ENCODE measurements around the gene SH3GL2.

Gene SH3GL2

DNA sequence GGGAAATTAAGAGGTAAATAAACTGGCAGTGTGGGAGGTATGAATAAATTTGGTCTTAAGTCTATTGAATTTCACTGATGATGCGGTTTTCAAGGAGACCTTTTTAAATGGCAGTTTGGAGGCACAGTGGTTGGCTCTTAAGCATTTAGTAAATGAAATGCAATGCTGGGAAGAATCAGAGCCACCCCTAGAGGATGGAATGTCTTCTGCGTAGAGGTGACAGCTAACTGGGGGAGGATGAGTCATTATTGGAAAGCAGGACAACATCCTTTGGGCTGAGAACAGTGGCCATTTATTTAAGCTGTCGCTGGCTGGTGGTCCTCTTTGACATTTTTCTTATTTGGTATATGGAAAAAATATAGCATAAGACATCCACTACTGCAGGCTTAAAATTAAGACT lies 163.2 kb downstream of the SH3GL2 start:
- TF ChIP-seq TAF1 (IDR thresholded peaks at IDR 0.05; ENCODE audit: borderline replicate concordance, insufficient read depth, low read length) (no peak), SIN3A (IDR thresholded peaks at IDR 0.05; ENCODE audit: borderline replicate concordance, insufficient read depth, low read length) (no peak), POLR2AphosphoS5 (IDR thresholded peaks at IDR 0.05; ENCODE audit: low read depth, low read length) (no peak)
- TF ChIP-seq, protein P1, sequence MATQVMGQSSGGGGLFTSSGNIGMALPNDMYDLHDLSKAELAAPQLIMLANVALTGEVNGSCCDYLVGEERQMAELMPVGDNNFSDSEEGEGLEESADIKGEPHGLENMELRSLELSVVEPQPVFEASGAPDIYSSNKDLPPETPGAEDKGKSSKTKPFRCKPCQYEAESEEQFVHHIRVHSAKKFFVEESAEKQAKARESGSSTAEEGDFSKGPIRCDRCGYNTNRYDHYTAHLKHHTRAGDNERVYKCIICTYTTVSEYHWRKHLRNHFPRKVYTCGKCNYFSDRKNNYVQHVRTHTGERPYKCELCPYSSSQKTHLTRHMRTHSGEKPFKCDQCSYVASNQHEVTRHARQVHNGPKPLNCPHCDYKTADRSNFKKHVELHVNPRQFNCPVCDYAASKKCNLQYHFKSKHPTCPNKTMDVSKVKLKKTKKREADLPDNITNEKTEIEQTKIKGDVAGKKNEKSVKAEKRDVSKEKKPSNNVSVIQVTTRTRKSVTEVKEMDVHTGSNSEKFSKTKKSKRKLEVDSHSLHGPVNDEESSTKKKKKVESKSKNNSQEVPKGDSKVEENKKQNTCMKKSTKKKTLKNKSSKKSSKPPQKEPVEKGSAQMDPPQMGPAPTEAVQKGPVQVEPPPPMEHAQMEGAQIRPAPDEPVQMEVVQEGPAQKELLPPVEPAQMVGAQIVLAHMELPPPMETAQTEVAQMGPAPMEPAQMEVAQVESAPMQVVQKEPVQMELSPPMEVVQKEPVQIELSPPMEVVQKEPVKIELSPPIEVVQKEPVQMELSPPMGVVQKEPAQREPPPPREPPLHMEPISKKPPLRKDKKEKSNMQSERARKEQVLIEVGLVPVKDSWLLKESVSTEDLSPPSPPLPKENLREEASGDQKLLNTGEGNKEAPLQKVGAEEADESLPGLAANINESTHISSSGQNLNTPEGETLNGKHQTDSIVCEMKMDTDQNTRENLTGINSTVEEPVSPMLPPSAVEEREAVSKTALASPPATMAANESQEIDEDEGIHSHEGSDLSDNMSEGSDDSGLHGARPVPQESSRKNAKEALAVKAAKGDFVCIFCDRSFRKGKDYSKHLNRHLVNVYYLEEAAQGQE (IDR thresholded peaks at IDR 0.05; ENCODE audit: insufficient read depth in 1 of 2, low read depth in 2 of 2, low read length in 2 of 2): no peak

GRCh38 chr9:17744786-17745185 lies 165.9 kb downstream of the SH3GL2 start:
- TF ChIP-seq FOXP2 (optimal IDR thresholded peaks at IDR 0.05; ENCODE audit: borderline replicate concordance, extremely low read depth, extremely low read length, insufficient read depth): no peak
- TF ChIP-seq, protein P1 (IDR thresholded peaks at IDR 0.05; ENCODE audit: insufficient read depth in 1 of 2, low read depth in 2 of 2, low read length in 2 of 2): peak; percentile 76 to 94

DNA sequence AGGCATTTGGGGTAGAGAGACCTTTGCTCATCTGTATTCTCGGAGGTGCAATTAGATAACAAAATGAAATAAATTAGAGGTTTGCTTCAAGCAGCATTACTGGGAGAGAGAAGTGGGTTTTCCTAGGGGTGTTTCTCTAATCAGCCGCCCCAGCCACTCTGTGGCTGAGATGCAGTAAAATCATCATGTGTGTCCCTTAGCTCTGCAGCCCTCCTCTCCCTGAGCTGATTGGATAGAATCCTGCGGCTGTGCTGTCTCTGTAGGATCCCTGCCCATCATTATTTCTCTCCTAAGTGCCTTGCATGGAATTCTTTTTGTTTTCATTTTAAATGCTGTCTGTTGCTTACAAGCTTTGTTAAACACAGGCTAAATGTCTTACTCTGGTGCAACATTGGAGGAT lies 171.4 kb downstream of the SH3GL2 start:
- no peak for TF ChIP-seq FOXP2 (optimal IDR thresholded peaks at IDR 0.05; ENCODE audit: borderline replicate concordance, extremely low read depth, extremely low read length, insufficient read depth)

- TF ChIP-seq, protein P1 (IDR thresholded peaks at IDR 0.05; ENCODE audit: insufficient read depth in 1 of 2, low read depth in 2 of 2, low read length in 2 of 2): no peak
- TF ChIP-seq FOXP2 (optimal IDR thresholded peaks at IDR 0.05; ENCODE audit: borderline replicate concordance, extremely low read depth, extremely low read length, insufficient read depth): no peak
- TF ChIP-seq TAF1 (IDR thresholded peaks at IDR 0.05; ENCODE audit: borderline replicate concordance, insufficient read depth, low read length): no peak
- no peak for TF ChIP-seq POLR2AphosphoS5 (IDR thresholded peaks at IDR 0.05; ENCODE audit: low read depth, low read length)
- TF ChIP-seq SIN3A (IDR thresholded peaks at IDR 0.05; ENCODE audit: borderline replicate concordance, insufficient read depth, low read length): no peak
These were observed 172.6 kb downstream of the SH3GL2 start for GRCh38 chr9:17751486-17751885.

GRCh38 chr9:17752021-17752420 lies 173.2 kb downstream of the SH3GL2 start:
- TF ChIP-seq TAF1 (IDR thresholded peaks at IDR 0.05; ENCODE audit: borderline replicate concordance, insufficient read depth, low read length) (no peak), SIN3A (IDR thresholded peaks at IDR 0.05; ENCODE audit: borderline replicate concordance, insufficient read depth, low read length) (no peak), POLR2AphosphoS5 (IDR thresholded peaks at IDR 0.05; ENCODE audit: low read depth, low read length) (no peak), FOXP2 (optimal IDR thresholded peaks at IDR 0.05; ENCODE audit: borderline replicate concordance, extremely low read depth, extremely low read length, insufficient read depth) (no peak)
- TF ChIP-seq, protein P1 (IDR thresholded peaks at IDR 0.05; ENCODE audit: insufficient read depth in 1 of 2, low read depth in 2 of 2, low read length in 2 of 2): no peak

Measured in PFSK-1 (cell line).